RWPE2 (cell line): ENCODE data around the gene POM121L2.
A peak's percentile ranks its signal among the peaks of the same experiment; 100 is the strongest.

Source experiments
- ATAC-seq: fragments of 200-7000 bp; cut with Tn5 transposase; 3 replicates; pipeline ENCODE4 v1.9.1; 2021; ENCODE audit warnings: low read depth
- DNase-seq: peaks from one replicate; pipeline ENCODE4 v3.0.0-alpha.2; 2020; ENCODE audit warnings: low spot score
- H3K27ac ChIP-seq: fragments of 450-650 bp; 2 replicates; pipeline ENCODE4 v1.5.1; 2017; ENCODE audit warnings: mild to moderate bottlenecking; ENCODE audit not compliant: poor library complexity, severe bottlenecking
- H3K27me3 ChIP-seq: fragments of 250-450 bp; sonication (Bioruptor Pico); 2 replicates; pipeline ENCODE4 v1.5.1; 2021; ENCODE audit warnings: mild to moderate bottlenecking, moderate library complexity; ENCODE audit not compliant: insufficient read depth, poor library complexity, severe bottlenecking
- H3K36me3 ChIP-seq: fragments of 250-450 bp; sonication (Bioruptor Pico); 2 replicates; pipeline ENCODE4 v1.5.1; 2020; ENCODE audit warnings: low read depth, mild to moderate bottlenecking, moderate library complexity
- H3K4me1 ChIP-seq: fragments of 250-450 bp; sonication (Bioruptor Pico); 2 replicates; pipeline ENCODE4 v1.5.1; 2021; ENCODE audit warnings: mild to moderate bottlenecking, moderate library complexity; ENCODE audit not compliant: insufficient read depth, poor library complexity, severe bottlenecking
- H3K4me3 ChIP-seq: fragments of 250-450 bp; sonication (Bioruptor Pico); 2 replicates; pipeline ENCODE4 v1.5.1; 2021; ENCODE audit warnings: mild to moderate bottlenecking, moderate library complexity; ENCODE audit not compliant: severe bottlenecking
- H3K9me3 ChIP-seq: fragments of 250-450 bp; sonication (Bioruptor Pico); 2 replicates; pipeline ENCODE4 v1.5.1; 2021; ENCODE audit warnings: mild to moderate bottlenecking, moderate library complexity; ENCODE audit not compliant: severe bottlenecking
- TF ChIP-seq, protein P1 (sequence below): fragments of 450-650 bp; IDR thresholded peaks from one replicate; pipeline ENCODE4 v1.5.1; 2017; ENCODE audit warnings: mild to moderate bottlenecking, moderate library complexity; ENCODE audit not compliant: poor library complexity, severe bottlenecking

The POM121L2 gene

DNA sequence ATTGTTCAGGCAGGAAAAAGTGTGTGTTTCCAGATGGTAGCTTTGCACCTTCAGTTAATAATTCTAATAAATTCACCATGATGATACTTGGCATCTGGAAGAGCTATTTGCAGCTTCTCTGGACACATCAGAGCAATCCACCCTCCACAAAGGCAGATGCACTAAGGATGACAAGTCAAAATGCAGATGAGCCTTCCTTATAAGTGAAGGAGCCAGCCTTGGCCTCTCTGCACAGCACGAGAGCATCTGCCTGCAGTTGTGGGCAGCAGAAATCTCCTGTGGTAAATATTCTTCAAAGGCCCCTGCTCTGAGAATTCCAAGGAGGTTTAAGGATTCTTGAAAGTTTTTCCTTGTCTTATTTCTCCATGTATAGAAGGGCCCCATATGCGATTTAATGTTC is 6.9 kb upstream of the POM121L2 start:
- Histone ChIP-seq H3K27ac (no peak overlapping the region), H3K27me3 (no peaks in the 10 kb centered on the region), H3K9me3 (no peaks in the 10 kb centered on the region), H3K36me3 (no peaks in the 10 kb centered on the region), H3K4me1 (no peaks in the 10 kb centered on the region), H3K4me3 (no peak overlapping the region)
- DNase-seq (no peak), ATAC-seq (no peak)
- TF ChIP-seq, protein P1, sequence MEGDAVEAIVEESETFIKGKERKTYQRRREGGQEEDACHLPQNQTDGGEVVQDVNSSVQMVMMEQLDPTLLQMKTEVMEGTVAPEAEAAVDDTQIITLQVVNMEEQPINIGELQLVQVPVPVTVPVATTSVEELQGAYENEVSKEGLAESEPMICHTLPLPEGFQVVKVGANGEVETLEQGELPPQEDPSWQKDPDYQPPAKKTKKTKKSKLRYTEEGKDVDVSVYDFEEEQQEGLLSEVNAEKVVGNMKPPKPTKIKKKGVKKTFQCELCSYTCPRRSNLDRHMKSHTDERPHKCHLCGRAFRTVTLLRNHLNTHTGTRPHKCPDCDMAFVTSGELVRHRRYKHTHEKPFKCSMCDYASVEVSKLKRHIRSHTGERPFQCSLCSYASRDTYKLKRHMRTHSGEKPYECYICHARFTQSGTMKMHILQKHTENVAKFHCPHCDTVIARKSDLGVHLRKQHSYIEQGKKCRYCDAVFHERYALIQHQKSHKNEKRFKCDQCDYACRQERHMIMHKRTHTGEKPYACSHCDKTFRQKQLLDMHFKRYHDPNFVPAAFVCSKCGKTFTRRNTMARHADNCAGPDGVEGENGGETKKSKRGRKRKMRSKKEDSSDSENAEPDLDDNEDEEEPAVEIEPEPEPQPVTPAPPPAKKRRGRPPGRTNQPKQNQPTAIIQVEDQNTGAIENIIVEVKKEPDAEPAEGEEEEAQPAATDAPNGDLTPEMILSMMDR, result no peak

DNA sequence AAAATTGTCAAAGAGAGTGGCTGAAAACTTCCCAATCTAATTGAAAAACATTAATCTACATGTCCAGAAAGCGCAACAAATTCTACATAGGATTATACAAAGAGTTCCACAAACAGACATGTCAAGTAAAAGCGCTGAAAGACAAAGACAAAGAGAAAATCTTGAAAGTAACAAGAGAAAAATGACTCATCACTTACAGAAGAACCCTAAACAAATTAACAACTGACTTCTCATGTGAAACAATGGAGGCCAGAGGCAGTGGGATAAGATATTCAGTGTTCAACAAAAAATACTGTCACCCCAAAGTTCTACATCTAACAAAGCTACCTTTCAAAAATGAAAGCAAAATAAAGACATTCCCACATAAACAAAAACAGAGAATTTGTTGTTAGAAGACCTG is 2.0 kb upstream of the POM121L2 start:
- TF ChIP-seq, protein P1, result no peak
- no peak for ATAC-seq
- H3K27ac ChIP-seq, result no peak overlapping the region

DNA sequence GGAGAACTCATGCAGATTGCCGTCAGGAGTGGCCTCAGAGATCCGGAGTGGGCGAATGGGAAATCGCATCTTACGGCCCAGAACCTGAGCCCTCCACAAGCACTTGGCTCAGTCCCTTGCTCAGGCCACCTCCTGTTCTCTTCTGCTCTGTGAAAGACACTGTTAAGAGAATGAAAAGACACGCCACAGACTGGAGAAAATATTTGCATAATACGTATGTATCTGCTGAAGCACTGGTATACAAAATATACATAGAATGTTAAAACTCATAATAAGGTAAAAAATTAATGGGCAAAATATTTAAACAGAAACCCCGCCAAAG is 838 bp upstream of the POM121L2 start:
- no peak for ATAC-seq
- Histone ChIP-seq H3K27me3 (no peaks in the 10 kb centered on the region), H3K27ac (no peak overlapping the region), H3K9me3 (no peaks in the 10 kb centered on the region), H3K36me3 (no peaks in the 10 kb centered on the region), H3K4me1 (no peaks in the 10 kb centered on the region), H3K4me3 (peak overlapping the region; percentile 46)
- DNase-seq, result no peak
- TF ChIP-seq, protein P1, result peak; percentile 72

More for the DNA sequence above, 2.0 kb upstream of the POM121L2 start:
- H3K27me3 ChIP-seq, result no peaks in the 10 kb centered on the region
- no peak for DNase-seq
- no peaks in the 10 kb centered on the region for H3K9me3 ChIP-seq
- H3K4me3 ChIP-seq, result no peak overlapping the region
- no peaks in the 10 kb centered on the region for H3K36me3 ChIP-seq
- H3K4me1 ChIP-seq, result no peaks in the 10 kb centered on the region

DNA sequence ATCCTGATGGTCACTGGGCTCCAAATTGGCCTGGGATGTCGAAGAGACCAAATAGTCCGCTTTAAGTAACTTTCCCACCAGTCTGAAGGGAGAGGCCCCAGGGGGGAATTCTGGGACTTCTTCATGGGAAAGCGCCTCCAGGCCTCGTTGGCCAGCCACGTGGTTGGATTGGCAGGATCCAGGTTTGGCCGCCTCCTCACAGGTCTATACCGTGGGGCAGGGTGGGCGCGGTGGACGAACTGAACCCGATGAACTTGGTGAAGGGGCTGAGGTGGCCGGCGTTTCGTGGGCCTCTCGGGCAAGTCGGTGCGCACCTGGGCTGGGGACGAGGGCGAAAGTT is 297 bp downstream of the POM121L2 start:
- no peak overlapping the region for H3K27ac ChIP-seq
- no peaks in the 10 kb centered on the region for H3K4me1 ChIP-seq
- H3K4me3 ChIP-seq, result peak overlapping the region; percentile 46
- DNase-seq (no peak), ATAC-seq (no peak)
- H3K9me3 ChIP-seq, result no peaks in the 10 kb centered on the region
- H3K36me3 ChIP-seq, result no peaks in the 10 kb centered on the region
- TF ChIP-seq, protein P1, result no peak
- H3K27me3 ChIP-seq, result no peaks in the 10 kb centered on the region

DNA sequence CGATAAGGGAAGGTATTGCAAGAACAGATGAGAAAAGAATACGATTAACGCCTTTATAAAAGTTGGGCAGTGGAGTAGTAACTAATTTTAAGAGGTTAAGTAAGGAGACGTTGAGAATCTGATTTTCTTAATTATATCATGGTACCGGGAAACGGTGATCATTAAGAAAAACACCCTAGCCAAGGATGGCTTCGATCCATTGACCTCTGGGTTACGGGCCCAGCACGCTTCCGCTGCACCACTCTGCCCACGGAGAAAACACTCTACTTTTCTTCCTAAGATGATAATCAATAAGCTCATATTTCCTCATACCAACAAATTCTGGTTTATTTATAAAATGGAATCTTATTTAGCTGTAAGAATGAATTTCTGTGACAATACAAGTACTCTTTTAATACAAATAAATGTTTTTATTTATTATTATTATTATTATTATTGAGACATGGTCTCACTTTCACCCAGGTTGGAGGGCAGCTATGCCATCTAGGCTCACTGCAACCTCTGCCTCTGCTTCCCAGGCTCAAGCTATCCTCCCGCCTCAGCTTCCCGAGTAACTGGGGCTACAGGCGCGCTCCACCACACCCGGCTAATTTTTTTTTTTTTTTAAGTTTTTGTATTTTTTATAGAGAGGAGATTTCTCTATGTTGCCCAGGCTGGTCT is 8.3 kb downstream of the POM121L2 start:
- ATAC-seq (peak; percentile 72), DNase-seq (no peak)
- H3K36me3 ChIP-seq, result no peaks in the 10 kb centered on the region
- TF ChIP-seq, protein P1, result no peak
- H3K27ac ChIP-seq, result no peak overlapping the region
- H3K4me1 ChIP-seq, result no peaks in the 10 kb centered on the region
- H3K9me3 ChIP-seq, result no peaks in the 10 kb centered on the region
- peak overlapping the region; percentile 11 for H3K4me3 ChIP-seq
- no peaks in the 10 kb centered on the region for H3K27me3 ChIP-seq
